Ishikawa (cell line): Measurements from ENCODE around the gene SERGEF.

ENCODE experiments used
- CEBPB ChIP-seq: IDR thresholded peaks from 2 replicates; pipeline ENCODE4 v1.6.1; 2012
- EP300 ChIP-seq: IDR thresholded peaks from 2 replicates; pipeline ENCODE4 v1.6.1; 2012; ENCODE audit warnings: borderline replicate concordance
- RAD21 ChIP-seq: IDR thresholded peaks from 2 replicates; pipeline ENCODE4 v1.6.1; 2012; ENCODE audit warnings: low read depth
- TAF1 ChIP-seq: IDR thresholded peaks from 2 replicates; pipeline ENCODE4 v1.6.1; 2012; ENCODE audit warnings: low read depth, mild to moderate bottlenecking
- YY1 ChIP-seq: IDR thresholded peaks from 2 replicates; pipeline ENCODE4 v1.6.1; 2012; ENCODE audit warnings: low read depth
- ZBTB7A ChIP-seq: IDR thresholded peaks from 2 replicates; pipeline ENCODE4 v1.6.1; 2012; ENCODE audit warnings: low read depth
- TF ChIP-seq, protein P1 (sequence below): IDR thresholded peaks from 2 replicates; pipeline ENCODE4 v1.6.1; 2012
- TF ChIP-seq, protein P2 (sequence below): IDR thresholded peaks from 2 replicates; pipeline ENCODE4 v1.6.1; 2012; ENCODE audit warnings: low read depth, mild to moderate bottlenecking

DNA sequence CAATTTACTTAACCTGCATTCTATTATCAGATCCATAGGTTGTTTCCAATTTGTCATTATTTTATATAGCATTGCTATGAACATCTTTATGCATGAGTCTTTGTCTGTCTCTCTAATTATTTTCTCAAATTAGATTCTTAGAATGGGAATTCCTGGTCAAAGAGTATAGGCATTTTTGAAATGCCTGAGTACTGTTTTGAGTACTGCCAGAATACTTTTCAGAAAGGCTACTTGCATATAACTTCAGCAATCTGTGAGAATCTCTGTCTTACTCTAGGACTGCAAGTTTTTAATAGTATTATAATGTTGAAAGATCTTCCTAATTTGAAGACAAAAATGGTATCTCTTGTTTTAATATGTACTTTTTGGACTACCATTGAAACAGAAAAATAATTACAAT is 221.7 kb downstream of the SERGEF start:
- TF ChIP-seq TAF1, result no peak
- no peak for TF ChIP-seq YY1
- no peak for TF ChIP-seq EP300
- TF ChIP-seq RAD21, result no peak
- no peak for TF ChIP-seq ZBTB7A
- TF ChIP-seq CEBPB, result no peak
- TF ChIP-seq, protein P1, sequence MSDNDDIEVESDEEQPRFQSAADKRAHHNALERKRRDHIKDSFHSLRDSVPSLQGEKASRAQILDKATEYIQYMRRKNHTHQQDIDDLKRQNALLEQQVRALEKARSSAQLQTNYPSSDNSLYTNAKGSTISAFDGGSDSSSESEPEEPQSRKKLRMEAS, result no peak
- TF ChIP-seq, protein P2, sequence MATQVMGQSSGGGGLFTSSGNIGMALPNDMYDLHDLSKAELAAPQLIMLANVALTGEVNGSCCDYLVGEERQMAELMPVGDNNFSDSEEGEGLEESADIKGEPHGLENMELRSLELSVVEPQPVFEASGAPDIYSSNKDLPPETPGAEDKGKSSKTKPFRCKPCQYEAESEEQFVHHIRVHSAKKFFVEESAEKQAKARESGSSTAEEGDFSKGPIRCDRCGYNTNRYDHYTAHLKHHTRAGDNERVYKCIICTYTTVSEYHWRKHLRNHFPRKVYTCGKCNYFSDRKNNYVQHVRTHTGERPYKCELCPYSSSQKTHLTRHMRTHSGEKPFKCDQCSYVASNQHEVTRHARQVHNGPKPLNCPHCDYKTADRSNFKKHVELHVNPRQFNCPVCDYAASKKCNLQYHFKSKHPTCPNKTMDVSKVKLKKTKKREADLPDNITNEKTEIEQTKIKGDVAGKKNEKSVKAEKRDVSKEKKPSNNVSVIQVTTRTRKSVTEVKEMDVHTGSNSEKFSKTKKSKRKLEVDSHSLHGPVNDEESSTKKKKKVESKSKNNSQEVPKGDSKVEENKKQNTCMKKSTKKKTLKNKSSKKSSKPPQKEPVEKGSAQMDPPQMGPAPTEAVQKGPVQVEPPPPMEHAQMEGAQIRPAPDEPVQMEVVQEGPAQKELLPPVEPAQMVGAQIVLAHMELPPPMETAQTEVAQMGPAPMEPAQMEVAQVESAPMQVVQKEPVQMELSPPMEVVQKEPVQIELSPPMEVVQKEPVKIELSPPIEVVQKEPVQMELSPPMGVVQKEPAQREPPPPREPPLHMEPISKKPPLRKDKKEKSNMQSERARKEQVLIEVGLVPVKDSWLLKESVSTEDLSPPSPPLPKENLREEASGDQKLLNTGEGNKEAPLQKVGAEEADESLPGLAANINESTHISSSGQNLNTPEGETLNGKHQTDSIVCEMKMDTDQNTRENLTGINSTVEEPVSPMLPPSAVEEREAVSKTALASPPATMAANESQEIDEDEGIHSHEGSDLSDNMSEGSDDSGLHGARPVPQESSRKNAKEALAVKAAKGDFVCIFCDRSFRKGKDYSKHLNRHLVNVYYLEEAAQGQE, result no peak
